ENCODE data around the gene ITGB6.

- TF ChIP-seq POLR2AphosphoS5 (IDR thresholded peaks at IDR 0.05; ENCODE audit: insufficient read depth in 1 of 2, low read depth in 1 of 2) (no peak), CTCF (IDR thresholded peaks at IDR 0.05) (no peak), POLR2A (IDR thresholded peaks at IDR 0.05) (no peak)
Observed at GRCh38 chr2:160126315-160126714, 73.8 kb downstream of the ITGB6 start.

Measured in vagina (tissue), 2 donors.